Measurements from ENCODE around the gene YDJC.
"Not testable (repeated sequence)": the region's sequence is repeated elsewhere in the genome, so short reads cannot be mapped to it uniquely, and the experiment has no call there.

YDJC gene

GRCh38 chr22:21631025-21631424 is 1.2 kb upstream of the YDJC start:
- DNase-seq (ENCODE audit: low read depth): no peak

- no peak for DNase-seq (ENCODE audit: low read depth)
These were observed 1.2 kb downstream of the YDJC start for GRCh38 chr22:21628386-21629254.

DNA sequence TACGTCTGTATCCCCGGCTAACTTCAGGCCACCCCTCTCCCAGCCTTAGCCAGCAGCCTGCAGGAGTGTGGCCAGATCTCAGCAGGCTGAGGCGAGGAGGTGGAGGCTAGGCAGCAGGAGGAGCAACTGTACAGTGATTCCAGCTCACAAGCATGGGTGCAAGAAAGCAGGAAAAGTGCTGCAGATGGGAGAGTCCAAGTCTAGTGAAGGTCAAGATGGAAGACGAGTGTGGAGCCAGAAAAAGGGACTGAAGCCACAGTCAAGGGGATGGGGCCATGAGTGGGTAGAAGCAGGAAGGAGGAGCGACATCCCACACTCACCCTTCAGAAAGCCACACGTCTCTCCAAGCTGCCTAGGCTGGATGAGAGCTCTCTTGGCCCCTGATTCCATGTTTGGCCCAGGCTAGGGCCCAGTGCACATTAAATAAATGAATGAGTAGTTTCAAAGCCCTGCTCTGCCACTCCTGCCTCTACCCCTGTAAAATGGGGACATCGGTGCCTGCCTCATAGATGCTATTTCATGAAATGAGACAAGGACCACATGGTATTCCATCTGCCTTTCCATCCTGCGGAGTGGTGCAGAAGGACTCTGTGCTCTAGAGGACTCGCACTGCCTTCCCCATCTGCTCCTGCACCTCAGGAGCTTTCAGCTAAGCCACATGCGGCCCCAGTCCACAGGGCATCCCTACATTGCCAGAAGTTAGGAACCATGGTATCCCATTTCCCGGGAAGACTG is 2.9 kb downstream of the YDJC start:
- no peak for DNase-seq (ENCODE audit: low read depth)

DNA sequence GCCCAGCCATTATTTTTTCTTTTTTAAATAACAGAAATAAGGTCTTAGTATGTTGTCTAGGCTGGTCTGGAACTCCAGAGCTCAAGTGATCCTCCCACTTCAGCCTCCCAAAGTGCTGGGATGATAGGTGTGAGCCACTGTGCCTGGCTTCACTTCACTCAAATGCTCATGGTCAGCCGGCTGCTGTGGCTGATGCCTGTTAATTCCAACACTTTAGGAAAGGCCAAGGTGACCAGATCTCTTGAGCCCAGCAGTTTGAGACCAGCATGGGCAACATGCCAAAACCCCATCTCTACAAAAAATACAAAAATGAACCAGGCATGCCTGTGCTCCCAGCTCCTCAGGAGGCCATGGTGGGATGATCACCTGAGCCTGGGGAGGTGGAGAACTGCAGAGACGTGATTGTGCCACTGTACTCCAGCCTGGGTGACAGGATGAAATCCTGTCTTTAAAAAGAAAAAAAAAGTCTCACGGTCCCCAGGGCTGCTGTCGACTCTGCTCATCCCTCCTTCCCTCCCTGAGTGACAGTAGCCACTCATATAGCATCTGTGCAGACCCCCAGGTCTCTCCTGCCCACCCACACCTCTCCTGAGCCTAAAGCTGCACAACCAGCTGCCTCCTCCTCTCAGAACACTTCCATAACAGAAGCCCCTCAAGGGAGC is 3.6 kb downstream of the YDJC start:
- DNase-seq (ENCODE audit: low read depth): no peak

- no peak for DNase-seq (ENCODE audit: low read depth)
These were observed 4.7 kb downstream of the YDJC start for GRCh38 chr22:21624880-21625791.

DNA sequence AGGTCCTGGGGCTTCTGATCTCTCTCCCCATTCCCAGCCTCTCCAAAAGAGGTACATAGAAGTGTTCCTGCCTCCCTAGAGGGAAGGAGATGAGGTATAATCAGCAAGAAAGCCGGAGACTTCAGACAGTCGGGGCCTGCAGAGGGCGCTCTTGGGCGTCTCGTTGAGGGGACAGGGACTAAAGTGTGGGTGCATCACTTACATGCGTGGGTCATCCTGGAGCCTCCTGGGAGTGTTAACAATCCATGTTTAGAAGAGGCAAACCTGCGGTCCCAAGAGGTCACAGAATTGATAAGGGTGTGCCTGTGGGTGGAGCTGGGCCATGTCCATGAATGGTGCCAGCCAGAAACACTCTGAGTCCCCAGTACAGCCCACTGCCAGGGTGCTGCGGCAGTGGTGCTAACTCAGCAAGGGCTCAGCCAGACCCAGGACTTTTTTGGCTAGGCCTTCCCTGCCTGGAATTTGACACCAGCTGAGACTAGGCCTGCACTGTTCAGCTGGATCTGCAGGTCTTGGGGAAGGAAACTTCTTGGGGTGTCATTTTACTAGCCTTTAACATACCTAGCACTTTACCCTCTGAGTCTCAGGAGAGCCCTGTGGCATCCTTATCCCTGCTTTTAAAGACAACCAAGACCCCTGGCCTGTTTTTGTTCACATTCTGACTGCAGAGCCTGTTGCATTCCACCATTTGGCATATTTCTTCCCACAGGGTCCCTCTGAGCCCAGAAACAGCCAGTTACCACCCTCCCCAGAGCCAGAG is 5.5 kb downstream of the YDJC start:
- no peak for DNase-seq (ENCODE audit: low read depth)

GRCh38 chr22:21623648-21623970 is 6.2 kb downstream of the YDJC start:
- DNase-seq (ENCODE audit: low read depth): no peak

- no peak for DNase-seq (ENCODE audit: low read depth)
These were observed 6.7 kb downstream of the YDJC start for GRCh38 chr22:21622919-21623647.

- no peak for DNase-seq (ENCODE audit: low read depth)
These were observed 7.6 kb downstream of the YDJC start for GRCh38 chr22:21622011-21622918.

DNA sequence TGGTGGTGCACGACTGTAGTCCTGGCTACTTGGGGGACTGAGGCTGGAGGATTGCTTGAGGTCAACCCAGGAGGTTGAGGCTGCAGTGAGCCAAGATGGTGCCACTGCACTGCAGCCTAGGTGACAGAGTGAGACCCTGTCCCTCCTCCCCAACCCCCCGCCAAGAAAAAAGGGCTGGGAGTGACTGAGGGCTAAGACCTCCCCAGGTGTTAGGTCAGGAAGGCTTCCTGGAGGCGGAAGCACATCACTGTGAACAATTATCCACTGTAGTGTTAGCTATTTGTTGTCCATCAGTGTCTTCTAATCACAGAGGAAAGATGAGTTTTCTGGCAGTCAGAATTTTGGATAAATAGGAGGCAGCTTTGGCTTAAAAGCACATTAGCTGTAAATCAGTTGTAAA is 8.8 kb downstream of the YDJC start:
- DNase-seq (ENCODE audit: low read depth): no peak

DNA sequence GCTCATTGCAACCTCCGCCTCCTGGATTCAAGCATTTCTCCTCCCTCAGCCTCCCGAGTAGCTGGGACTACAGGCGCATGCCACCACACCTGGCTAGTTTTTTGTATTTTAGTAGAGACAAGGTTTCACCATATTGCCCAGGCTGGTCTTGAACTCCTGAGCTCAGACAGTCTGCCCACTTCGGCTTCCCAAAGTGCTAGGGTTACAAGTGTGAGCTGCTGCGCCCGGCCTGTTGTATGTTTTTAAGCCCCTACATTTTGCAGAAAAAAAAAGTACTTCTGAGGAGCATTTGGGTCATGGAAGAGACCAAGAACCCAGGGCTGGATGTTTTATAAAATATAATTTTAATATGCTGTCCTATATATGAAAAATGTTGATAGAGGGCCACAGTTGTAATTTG is 12.5 kb downstream of the YDJC start:
- DNase-seq (ENCODE audit: low read depth): not testable (repeated sequence)

DNA sequence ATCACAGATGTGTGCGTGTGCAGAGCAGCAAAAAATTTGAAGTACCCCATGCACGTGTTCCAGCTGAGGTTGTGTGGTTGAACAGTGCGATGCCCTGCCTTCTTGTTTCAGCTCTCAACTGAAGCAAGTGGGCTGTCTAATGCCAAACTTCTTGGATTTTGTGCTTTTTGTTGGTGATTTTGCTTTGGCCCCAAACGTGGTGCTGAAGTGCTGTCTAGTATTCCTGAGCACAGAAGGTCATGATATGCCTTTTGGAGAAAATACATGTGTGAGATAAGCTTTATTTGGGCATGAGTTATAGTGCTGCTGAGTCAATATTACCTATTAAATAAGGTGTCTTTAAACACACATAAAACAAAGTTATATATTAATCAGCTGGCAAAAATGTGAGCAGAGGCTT is 14.1 kb downstream of the YDJC start:
- no peak for DNase-seq (ENCODE audit: low read depth)

DNA sequence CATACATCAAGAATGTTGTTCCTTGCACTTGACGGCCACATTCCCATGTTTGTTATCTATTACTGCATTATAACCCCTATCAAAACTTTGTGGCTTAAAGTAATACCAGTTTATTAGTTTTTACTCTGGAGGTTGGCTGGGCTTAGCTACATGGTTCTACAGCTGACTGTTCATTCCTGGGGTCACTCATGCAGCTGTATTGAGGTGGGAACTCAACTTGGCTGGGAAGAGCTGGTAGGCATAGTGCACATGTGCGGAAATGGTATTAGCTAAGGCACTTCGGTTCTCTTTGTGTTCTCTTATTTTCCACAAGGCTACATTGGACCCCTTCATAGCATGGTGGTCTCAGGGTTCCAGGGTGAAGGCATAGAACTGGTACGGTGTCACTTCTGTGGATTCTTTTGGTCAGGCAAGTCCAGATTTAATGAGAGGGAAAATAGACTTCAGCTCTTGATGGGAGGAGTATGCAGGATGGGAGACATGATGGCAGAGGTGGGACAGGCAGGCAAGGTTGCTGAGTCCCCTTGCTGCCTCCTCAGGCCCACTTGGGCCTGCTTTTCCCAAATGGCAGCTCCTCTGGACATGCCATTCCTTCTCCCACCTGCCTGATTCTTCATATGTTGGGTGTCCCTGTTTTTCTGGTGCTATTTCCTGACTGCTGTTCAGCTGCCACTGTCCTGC is 16.1 kb downstream of the YDJC start:
- DNase-seq (ENCODE audit: low read depth): no peak

DNA sequence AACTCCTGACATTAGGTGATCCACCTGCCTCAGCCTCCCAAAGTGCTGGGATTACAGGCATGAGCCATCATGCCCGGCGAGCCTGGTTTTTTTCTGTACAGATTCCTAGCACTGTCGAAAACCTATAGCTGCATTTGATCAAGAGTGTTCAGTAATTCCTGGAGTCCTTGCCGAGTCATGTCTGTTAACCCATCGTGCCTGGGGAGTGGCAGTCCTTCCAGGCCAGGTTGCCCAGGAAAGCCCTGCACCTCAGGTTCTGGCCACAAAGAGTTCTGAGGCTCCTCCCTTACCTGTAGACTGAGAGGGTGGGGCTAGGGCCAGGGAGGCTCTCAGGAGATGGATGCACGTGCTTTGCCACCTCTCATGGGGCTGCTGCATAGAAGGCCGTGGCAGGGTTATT is 17.0 kb downstream of the YDJC start:
- no peak for DNase-seq (ENCODE audit: low read depth)

- no peak for DNase-seq (ENCODE audit: low read depth)
These were observed 18.4 kb downstream of the YDJC start for GRCh38 chr22:21611210-21611977.

DNA sequence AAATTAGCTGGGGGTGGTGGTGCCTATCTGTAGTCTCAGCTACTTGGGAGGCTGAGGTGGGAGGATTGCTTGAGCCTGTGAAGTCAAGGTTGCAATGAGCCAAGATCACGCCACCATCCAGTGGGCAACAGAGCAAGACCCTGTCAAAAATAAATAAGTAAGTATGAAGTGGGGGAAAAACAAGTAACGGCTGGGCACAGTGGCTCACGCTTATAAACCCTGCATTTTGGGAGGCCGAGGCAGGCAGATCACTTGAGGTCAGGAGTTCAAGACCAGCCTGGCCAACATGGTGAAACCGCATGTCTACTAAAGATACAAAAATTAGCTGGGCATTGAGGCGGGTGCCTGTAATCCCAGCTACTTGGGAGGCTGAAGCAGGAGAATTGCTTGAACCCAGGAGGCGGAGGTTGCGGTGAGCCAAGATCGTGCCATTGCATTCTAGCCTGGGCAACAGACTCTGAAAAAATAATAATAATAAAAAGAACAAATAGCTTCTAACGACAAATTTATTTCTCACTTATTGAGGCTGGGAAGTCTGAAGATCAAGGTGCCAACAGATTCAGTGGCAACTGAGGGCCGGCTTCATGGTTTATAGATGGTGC is 20.2 kb downstream of the YDJC start:
- DNase-seq (ENCODE audit: low read depth): not testable (repeated sequence)

- no peak for DNase-seq (ENCODE audit: low read depth)
These were observed 23.0 kb downstream of the YDJC start for GRCh38 chr22:21606775-21607174.
